Measurements from ENCODE around the gene HYAL3.
"Not testable (repeated sequence)": the region's sequence is repeated elsewhere in the genome, so short reads cannot be mapped to it uniquely, and the experiment has no call there.

The HYAL3 gene

GRCh38 chr3:50245831-50246516, 53.2 kb downstream of the HYAL3 start:
- peak overlapping the region; percentile 33; the same call in 1 of the 2 replicates for H3K4me3 ChIP-seq (ENCODE audit: low read depth, low read length)
- peak; percentile 96 for TF ChIP-seq CTCF (IDR thresholded peaks at IDR 0.05; ENCODE audit: control insufficient read depth, extremely low read depth, insufficient read depth)
- peak; percentile 8 for DNase-seq (ENCODE audit: low read depth)

- no peak for TF ChIP-seq CTCF (IDR thresholded peaks at IDR 0.05; ENCODE audit: control insufficient read depth, extremely low read depth, insufficient read depth)
- no peak for DNase-seq (ENCODE audit: low read depth)
- H3K4me3 ChIP-seq (ENCODE audit: low read depth, low read length), result no peak overlapping the region
Observed at GRCh38 chr3:50245251-50245745, 53.9 kb downstream of the HYAL3 start.

GRCh38 chr3:50244813-50245212, 54.4 kb downstream of the HYAL3 start:
- not testable (repeated sequence) for H3K4me3 ChIP-seq (ENCODE audit: low read depth, low read length); DNase-seq (ENCODE audit: low read depth)

GRCh38 chr3:50243543-50243895, 55.7 kb downstream of the HYAL3 start:
- DNase-seq (ENCODE audit: low read depth), result no peak

GRCh38 chr3:50242851-50243542, 56.2 kb downstream of the HYAL3 start:
- H3K4me3 ChIP-seq (ENCODE audit: low read depth, low read length), result no peak overlapping the region
- no peak for TF ChIP-seq CTCF (IDR thresholded peaks at IDR 0.05; ENCODE audit: control insufficient read depth, extremely low read depth, insufficient read depth)
- no peak for DNase-seq (ENCODE audit: low read depth)

More at GRCh38 chr3:50243543-50243895, 55.7 kb downstream of the HYAL3 start:
- no peak for TF ChIP-seq CTCF (IDR thresholded peaks at IDR 0.05; ENCODE audit: control insufficient read depth, extremely low read depth, insufficient read depth)
- no peak overlapping the region for H3K4me3 ChIP-seq (ENCODE audit: low read depth, low read length)

All from LNCaP clone FGC (cell line).